GM19099 (cell line): Measurements from ENCODE around the gene ATG16L2.

Source experiments
- POLR2A ChIP-seq: IDR thresholded peaks from 3 replicates; pipeline ENCODE4 v1.6.1; 2011; ENCODE audit warnings: low read depth; ENCODE audit not compliant: insufficient read length; ENCODE audit errors: extremely low read depth

Gene ATG16L2

DNA sequence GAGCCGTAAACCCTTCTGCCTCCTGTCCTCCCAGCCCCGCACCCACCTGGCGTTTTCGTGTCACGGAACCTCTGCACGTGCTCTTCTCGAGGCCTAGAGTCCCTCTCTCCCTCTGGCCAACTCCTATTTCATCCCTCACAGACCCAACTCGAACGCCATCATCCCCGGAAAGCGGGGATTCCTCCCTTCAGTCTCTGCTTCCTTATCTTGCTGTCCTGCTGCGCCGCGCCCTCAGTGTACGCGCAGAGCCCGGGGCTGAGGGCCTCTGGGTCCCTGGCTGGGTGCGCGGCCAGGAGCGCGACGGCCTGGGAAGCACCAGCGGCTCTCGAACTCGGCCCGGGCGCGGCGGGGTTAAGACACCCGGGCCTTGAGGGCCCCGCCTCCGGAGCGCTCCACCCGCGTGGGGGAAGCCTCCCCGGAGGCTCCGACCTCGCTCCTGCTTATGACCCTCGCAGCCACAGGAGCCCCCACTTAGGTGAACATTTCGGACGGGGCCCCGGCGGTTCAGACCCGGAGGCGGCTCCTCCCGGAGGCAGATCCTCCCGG lies 398 bp upstream of the ATG16L2 start:
- TF ChIP-seq POLR2A, result peak; percentile 93

GRCh38 chr11:72815110-72815618 lies 953 bp downstream of the ATG16L2 start:
- peak; percentile 3 for TF ChIP-seq POLR2A

GRCh38 chr11:72816404-72816990 lies 2.3 kb downstream of the ATG16L2 start:
- no peak for TF ChIP-seq POLR2A

DNA sequence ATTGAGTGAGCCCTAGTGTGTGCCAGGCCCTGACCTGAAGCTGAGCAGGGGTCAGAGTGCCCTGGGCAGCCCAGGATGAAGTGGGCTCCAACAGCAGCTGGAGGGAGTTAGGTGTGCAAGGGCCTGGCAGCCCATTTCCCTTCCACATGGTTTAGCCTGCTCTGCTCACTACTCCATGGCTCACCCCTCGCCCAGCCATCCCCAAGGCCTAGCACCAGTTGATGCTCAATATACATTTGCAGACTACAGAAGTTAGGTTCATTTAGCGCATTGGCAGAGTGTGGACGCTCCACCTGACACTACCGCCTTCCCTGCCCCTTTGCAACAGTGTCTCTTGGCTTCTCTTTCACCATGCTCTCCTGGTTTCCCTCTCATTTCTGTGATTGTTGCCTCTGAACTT lies 3.8 kb downstream of the ATG16L2 start:
- no peak for TF ChIP-seq POLR2A

DNA sequence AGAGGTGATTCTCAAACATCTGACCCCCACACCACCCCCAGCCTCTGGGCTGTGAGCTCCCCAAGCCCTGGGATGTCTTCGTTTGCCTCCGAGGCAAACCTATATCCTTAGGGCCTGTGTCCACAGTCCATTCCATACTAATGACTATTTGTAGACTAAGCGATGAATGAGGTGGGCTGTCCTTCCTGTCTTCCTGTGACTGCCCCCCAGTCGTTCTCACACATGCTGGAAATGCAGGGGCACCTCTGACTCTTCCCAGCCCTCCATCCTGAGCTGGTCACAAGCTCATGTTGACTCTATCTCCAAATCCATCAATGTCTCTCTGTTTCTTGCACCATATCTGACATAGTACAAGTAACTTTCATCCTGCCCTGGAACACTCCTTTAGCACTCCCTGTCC lies 4.8 kb downstream of the ATG16L2 start:
- TF ChIP-seq POLR2A, result no peak

- no peak for TF ChIP-seq POLR2A
Measured at GRCh38 chr11:72820439-72821139, 6.4 kb downstream of the ATG16L2 start.

GRCh38 chr11:72821221-72821919 lies 7.2 kb downstream of the ATG16L2 start:
- no peak for TF ChIP-seq POLR2A

GRCh38 chr11:72821920-72822799 lies 7.9 kb downstream of the ATG16L2 start:
- peak; percentile 40 for TF ChIP-seq POLR2A

DNA sequence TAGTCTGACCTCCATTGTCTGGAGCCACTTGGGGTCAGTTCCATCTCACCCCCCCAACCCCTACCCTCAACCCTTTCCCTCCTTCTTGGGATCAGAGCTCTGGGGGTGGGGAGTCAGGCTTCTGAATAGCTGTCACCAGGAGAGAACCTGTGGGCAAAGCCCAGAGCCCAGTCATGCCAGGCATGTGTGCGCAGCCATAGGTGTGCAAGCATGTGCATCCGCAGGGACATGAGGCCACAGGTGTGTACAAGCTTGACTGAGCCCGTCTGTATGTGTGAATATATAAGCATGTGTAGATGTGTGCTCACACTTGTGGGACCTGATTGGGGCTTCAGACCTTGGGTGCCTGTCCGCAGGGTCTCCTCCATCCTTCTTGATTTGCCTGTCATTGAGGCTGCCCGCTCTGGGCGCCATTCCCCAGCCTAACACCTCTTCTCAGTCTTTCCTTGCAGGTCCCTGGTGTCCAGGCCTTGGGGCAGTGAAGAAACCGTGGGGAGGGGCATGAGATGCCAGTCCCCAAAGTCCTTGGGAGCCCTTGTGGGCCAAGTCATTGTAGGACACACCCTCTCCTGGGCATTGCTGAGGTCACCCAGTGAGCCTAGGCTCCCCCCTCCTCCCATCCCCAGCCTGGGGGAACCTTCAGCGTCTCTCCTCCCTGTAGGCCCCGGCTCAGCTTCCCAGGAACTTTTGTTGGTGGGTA lies 9.0 kb downstream of the ATG16L2 start:
- peak; percentile 32 for TF ChIP-seq POLR2A

GRCh38 chr11:72824020-72824419 lies 9.8 kb downstream of the ATG16L2 start:
- peak; percentile 8 for TF ChIP-seq POLR2A

GRCh38 chr11:72824811-72825505 lies 10.7 kb downstream of the ATG16L2 start:
- TF ChIP-seq POLR2A, result no peak

DNA sequence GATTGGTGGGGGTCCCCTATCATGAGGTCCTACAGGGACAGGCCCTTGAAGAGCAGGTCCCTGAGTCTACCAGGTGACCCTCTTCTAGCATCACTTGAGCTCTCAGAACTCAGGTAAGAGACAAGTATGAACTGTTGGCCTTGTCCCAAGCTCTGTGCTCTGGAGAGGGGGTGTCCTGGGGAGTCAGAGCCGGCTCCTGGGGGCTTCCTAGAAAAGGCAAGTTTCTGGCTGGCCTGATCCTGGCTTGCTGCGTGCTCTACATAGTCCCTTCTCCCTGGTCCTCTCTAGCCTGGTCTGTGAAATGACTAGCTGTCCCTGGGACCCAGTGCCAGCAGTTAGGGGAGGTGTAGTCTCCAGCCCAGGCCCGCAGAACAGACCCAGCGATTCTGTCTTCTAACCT lies 11.4 kb downstream of the ATG16L2 start:
- TF ChIP-seq POLR2A, result no peak

DNA sequence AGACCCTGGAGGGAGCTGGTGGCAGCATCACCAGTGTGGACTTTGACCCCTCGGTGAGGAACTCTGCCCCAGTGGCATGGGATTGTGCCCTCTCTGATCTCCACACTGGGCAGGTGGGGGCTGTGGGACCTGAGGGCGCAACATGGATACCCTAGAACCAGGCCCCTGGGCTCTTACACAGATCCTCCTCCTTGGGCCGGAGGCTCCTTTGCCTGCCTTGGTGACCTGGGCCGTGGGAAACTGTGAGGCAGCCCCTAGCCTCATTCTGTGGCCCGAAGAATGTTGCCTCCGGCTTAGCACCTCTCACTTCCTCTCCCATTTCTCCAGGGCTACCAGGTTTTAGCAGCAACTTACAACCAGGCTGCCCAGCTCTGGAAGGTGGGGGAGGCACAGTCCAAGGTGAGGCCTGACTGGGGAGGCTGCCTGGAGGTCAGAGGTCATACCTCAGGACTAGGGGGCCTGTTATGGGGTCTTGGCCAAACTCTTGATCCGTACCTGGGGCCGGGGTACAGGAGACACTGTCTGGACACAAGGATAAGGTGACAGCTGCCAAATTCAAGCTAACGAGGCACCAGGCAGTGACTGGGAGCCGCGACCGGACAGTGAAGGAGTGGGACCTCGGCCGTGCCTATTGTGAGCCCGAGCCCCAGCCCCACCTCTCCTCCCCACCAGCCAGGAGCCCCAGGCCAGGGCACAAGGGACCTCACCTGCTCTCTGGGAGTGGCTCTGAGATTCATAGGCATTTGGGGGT lies 12.2 kb downstream of the ATG16L2 start:
- no peak for TF ChIP-seq POLR2A

- no peak for TF ChIP-seq POLR2A
Measured at GRCh38 chr11:72826942-72827480, 12.8 kb downstream of the ATG16L2 start.
